Neural cell (in vitro differentiated cells): ENCODE measurements around the gene PRKCQ. TPM values are rescaled to one million over a fixed set of nuclear protein-coding genes. Genes with fewer than 3 reads are reported as not detected.

Source experiments
- H2AFZ ChIP-seq: fragments of 200-600, 300-800 bp; sonication (generic), shearing (Covaris generic); 2 replicates; pipeline ENCODE4 v1.6.0; 2014; ENCODE audit warnings: low read depth, mild to moderate bottlenecking, antibody characterized with exemption, low read length, moderate library complexity
- H3F3A ChIP-seq: fragments of 200-600 bp; shearing (Covaris generic); 2 replicates; pipeline ENCODE4 v1.6.1; 2016; ENCODE audit warnings: mild to moderate bottlenecking, moderate library complexity, mixed read lengths, antibody characterized with exemption, low read length; ENCODE audit not compliant: insufficient read depth, poor library complexity, severe bottlenecking
- H3K27ac ChIP-seq: fragments of 200-600, 300-800 bp; sonication (generic), shearing (Covaris generic); 2 replicates; pipeline ENCODE4 v1.5.1; 2014; ENCODE audit warnings: mild to moderate bottlenecking, low read length, moderate library complexity
- H3K27me3 ChIP-seq: fragments of 300-800, 200-600 bp; sonication (generic), shearing (Covaris generic); 2 replicates; pipeline ENCODE4 v1.6.0; 2014; ENCODE audit warnings: mild to moderate bottlenecking, low read depth, low read length, moderate library complexity; ENCODE audit not compliant: insufficient read depth
- H3K36me3 ChIP-seq: fragments of 300-800, 200-600 bp; sonication (generic), shearing (Covaris generic); 2 replicates; pipeline ENCODE4 v1.5.1; 2014; ENCODE audit warnings: mild to moderate bottlenecking, antibody characterized with exemption, low read length, moderate library complexity; ENCODE audit not compliant: insufficient read depth
- H3K4me2 ChIP-seq: fragments of 300-800, 200-600 bp; sonication (generic), shearing (Covaris generic); 2 replicates; pipeline ENCODE4 v1.6.0; 2014; ENCODE audit warnings: mild to moderate bottlenecking, low read length
- H3K4me3 ChIP-seq: fragments of 300-800, 200-600 bp; sonication (generic), shearing (Covaris generic); 2 replicates; pipeline ENCODE4 v1.5.1; 2014; ENCODE audit warnings: mild to moderate bottlenecking, low read length, moderate library complexity
- H3K79me2 ChIP-seq: fragments of 200-600 bp; shearing (Covaris generic); replicated peaks from 2 replicates; pipeline ENCODE4 v1.6.0; 2014; ENCODE audit warnings: mild to moderate bottlenecking, low read length, moderate library complexity; ENCODE audit not compliant: insufficient read depth
- H3K9ac ChIP-seq: fragments of 300-800, 200-600 bp; sonication (generic), shearing (Covaris generic); 2 replicates; pipeline ENCODE4 v1.6.1; 2016; ENCODE audit warnings: mild to moderate bottlenecking, low read length, mixed read lengths
- H3K9me2 ChIP-seq: fragments of 200-600 bp; shearing (Covaris generic); 2 replicates; pipeline ENCODE4 v1.6.1; 2016; ENCODE audit warnings: mild to moderate bottlenecking, low read length, mixed read lengths; ENCODE audit not compliant: insufficient read depth
- H3K9me3 ChIP-seq: fragments of 200-600, 300-800 bp; sonication (generic), shearing (Covaris generic); 2 replicates; pipeline ENCODE4 v1.6.1; 2016; ENCODE audit warnings: mild to moderate bottlenecking, mixed run types, low read length, moderate library complexity, mixed read lengths
- H4K20me1 ChIP-seq: fragments of 200-600 bp; shearing (Covaris generic); 2 replicates; pipeline ENCODE4 v1.6.1; 2016; ENCODE audit warnings: mild to moderate bottlenecking, mixed run types; ENCODE audit not compliant: insufficient read depth
- EP300 ChIP-seq: fragments of 450-650 bp; conservative IDR thresholded peaks from 2 replicates; pipeline ENCODE4 v1.6.1; 2014; ENCODE audit warnings: antibody characterized with exemption, mild to moderate bottlenecking, moderate library complexity; ENCODE audit not compliant: poor library complexity, severe bottlenecking
- EZH2 ChIP-seq: fragments of 200-600, 300-800 bp; shearing (Covaris generic), sonication (generic); IDR thresholded peaks from 2 replicates; pipeline ENCODE4 v1.6.1; 2014; ENCODE audit warnings: antibody characterized with exemption, low read length, borderline replicate concordance, mild to moderate bottlenecking; ENCODE audit not compliant: insufficient read depth, poor library complexity, severe bottlenecking
- MXI1 ChIP-seq: fragments of 450-650 bp; conservative IDR thresholded peaks from 2 replicates; pipeline ENCODE4 v1.6.1; 2014; ENCODE audit warnings: antibody characterized with exemption, mild to moderate bottlenecking; ENCODE audit not compliant: poor library complexity, severe bottlenecking
- POLR2AphosphoS5 ChIP-seq: IDR thresholded peaks from 2 replicates; pipeline ENCODE4 v1.6.1; 2012
- RAD21 ChIP-seq: fragments of 450-650 bp; conservative IDR thresholded peaks from 2 replicates; pipeline ENCODE4 v1.6.1; 2014; ENCODE audit warnings: antibody characterized with exemption, mild to moderate bottlenecking, moderate library complexity
- SMC3 ChIP-seq: fragments of 450-650 bp; conservative IDR thresholded peaks from 2 replicates; pipeline ENCODE4 v1.6.1; 2014; ENCODE audit warnings: antibody characterized with exemption, mild to moderate bottlenecking, moderate library complexity; ENCODE audit not compliant: poor library complexity
- TAF1 ChIP-seq: IDR thresholded peaks from 2 replicates; pipeline ENCODE4 v1.6.1; 2012; ENCODE audit warnings: low read depth
- polyA plus RNA-seq: library from polyadenylated mRNA; depleted of rRNA; stranded (reverse); fragments of >200 nt; gene quantifications from 2 replicates; pipeline ENCODE4 v1.2.3, GENCODE V29; 2014
- TF ChIP-seq, protein P1 (sequence below): IDR thresholded peaks from 2 replicates; pipeline ENCODE4 v1.6.1; 2012; ENCODE audit warnings: borderline replicate concordance
- TF ChIP-seq, protein P2 (sequence below): fragments of 450-650 bp; IDR thresholded peaks from 2 replicates; pipeline ENCODE4 v1.5.1; 2014; ENCODE audit warnings: antibody characterized with exemption, mild to moderate bottlenecking, moderate library complexity; ENCODE audit not compliant: poor library complexity, severe bottlenecking

PRKCQ gene
- polyA plus RNA-seq, 1 donor from 2014 or later = 0.61 TPM

DNA sequence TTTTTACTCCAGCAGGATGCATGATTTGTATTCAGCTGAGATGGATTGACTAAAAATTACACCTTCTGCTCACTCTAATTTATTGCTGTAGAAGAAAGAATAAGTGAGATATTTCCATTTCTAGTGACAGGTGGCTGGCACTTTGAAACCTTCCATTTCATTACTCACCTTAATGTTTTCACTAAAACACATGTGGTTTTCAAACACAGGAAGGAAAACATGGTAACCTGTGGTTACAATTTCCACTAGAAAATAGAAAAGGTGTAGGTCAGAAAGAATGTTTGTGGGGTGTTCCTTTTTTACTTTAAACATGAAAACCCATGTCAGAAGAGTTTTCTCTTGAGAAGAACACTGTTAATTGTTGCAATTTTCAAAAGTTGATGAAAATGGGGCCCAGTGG is 12.0 kb upstream of the PRKCQ start:
- Histone ChIP-seq H3K79me2 (no peaks in the 10 kb centered on the region), H3K9ac (no peak overlapping the region), H3K27me3 (no peaks in the 10 kb centered on the region), H3K4me2 (no peak overlapping the region), H3K9me2 (no peaks in the 10 kb centered on the region), H3K36me3 (no peaks in the 10 kb centered on the region), H3F3A (no peaks in the 10 kb centered on the region), H3K27ac (no peak overlapping the region), H4K20me1 (no peaks in the 10 kb centered on the region), H2AFZ (no peak overlapping the region), H3K4me3 (no peak overlapping the region), H3K9me3 (no peaks in the 10 kb centered on the region)
- TF ChIP-seq, protein P1, sequence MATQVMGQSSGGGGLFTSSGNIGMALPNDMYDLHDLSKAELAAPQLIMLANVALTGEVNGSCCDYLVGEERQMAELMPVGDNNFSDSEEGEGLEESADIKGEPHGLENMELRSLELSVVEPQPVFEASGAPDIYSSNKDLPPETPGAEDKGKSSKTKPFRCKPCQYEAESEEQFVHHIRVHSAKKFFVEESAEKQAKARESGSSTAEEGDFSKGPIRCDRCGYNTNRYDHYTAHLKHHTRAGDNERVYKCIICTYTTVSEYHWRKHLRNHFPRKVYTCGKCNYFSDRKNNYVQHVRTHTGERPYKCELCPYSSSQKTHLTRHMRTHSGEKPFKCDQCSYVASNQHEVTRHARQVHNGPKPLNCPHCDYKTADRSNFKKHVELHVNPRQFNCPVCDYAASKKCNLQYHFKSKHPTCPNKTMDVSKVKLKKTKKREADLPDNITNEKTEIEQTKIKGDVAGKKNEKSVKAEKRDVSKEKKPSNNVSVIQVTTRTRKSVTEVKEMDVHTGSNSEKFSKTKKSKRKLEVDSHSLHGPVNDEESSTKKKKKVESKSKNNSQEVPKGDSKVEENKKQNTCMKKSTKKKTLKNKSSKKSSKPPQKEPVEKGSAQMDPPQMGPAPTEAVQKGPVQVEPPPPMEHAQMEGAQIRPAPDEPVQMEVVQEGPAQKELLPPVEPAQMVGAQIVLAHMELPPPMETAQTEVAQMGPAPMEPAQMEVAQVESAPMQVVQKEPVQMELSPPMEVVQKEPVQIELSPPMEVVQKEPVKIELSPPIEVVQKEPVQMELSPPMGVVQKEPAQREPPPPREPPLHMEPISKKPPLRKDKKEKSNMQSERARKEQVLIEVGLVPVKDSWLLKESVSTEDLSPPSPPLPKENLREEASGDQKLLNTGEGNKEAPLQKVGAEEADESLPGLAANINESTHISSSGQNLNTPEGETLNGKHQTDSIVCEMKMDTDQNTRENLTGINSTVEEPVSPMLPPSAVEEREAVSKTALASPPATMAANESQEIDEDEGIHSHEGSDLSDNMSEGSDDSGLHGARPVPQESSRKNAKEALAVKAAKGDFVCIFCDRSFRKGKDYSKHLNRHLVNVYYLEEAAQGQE = no peak
- TF ChIP-seq EP300 (peak; percentile 42), POLR2AphosphoS5 (peak; percentile 43)

GRCh38 chr10:6591668-6592067 is 11.6 kb upstream of the PRKCQ start:
- Histone ChIP-seq H3F3A (no peaks in the 10 kb centered on the region), H3K9me2 (no peaks in the 10 kb centered on the region)

More at GRCh38 chr10:6591668-6592067, 11.6 kb upstream of the PRKCQ start:
- TF ChIP-seq POLR2AphosphoS5 (no peak), EP300 (no peak), SMC3 (no peak), MXI1 (no peak), RAD21 (no peak), TAF1 (no peak), EZH2 (no peak)
- TF ChIP-seq, protein P1 = no peak
- TF ChIP-seq, protein P2, sequence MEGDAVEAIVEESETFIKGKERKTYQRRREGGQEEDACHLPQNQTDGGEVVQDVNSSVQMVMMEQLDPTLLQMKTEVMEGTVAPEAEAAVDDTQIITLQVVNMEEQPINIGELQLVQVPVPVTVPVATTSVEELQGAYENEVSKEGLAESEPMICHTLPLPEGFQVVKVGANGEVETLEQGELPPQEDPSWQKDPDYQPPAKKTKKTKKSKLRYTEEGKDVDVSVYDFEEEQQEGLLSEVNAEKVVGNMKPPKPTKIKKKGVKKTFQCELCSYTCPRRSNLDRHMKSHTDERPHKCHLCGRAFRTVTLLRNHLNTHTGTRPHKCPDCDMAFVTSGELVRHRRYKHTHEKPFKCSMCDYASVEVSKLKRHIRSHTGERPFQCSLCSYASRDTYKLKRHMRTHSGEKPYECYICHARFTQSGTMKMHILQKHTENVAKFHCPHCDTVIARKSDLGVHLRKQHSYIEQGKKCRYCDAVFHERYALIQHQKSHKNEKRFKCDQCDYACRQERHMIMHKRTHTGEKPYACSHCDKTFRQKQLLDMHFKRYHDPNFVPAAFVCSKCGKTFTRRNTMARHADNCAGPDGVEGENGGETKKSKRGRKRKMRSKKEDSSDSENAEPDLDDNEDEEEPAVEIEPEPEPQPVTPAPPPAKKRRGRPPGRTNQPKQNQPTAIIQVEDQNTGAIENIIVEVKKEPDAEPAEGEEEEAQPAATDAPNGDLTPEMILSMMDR = no peak
- Histone ChIP-seq H3K27me3 (no peaks in the 10 kb centered on the region), H3K9ac (no peak overlapping the region), H4K20me1 (no peaks in the 10 kb centered on the region), H3K4me2 (no peak overlapping the region), H3K9me3 (no peaks in the 10 kb centered on the region), H3K4me3 (no peak overlapping the region), H3K27ac (no peak overlapping the region), H2AFZ (no peak overlapping the region), H3K79me2 (no peaks in the 10 kb centered on the region), H3K36me3 (no peaks in the 10 kb centered on the region)
